ENCODE results near the gene LRRFIP1. TPM values are rescaled to one million over a fixed set of nuclear protein-coding genes. Genes with fewer than 3 reads are reported as not detected.

Gene LRRFIP1
- total and polyA plus RNA-seq, 2 donors (not counting 3 experiments of a cell fraction or from before 2014, with no cell fraction given) = 39.2 to 179 TPM

GRCh38 chr2:237749002-237749401 lies 121.6 kb downstream of the LRRFIP1 start:
- TF ChIP-seq POLR2A (IDR thresholded peaks at IDR 0.05; ENCODE audit: low read depth, low read length) (no peak), EZH2 (IDR thresholded peaks at IDR 0.05; ENCODE audit: borderline replicate concordance, low read depth, low read length, severe bottlenecking) (no peak), MYC (IDR thresholded peaks at IDR 0.05; ENCODE audit: low read depth, low read length) (no peak), JUN (IDR thresholded peaks at IDR 0.05; ENCODE audit: borderline replicate concordance, insufficient read depth, insufficient read length, low read depth) (no peak), FOS (IDR thresholded peaks at IDR 0.05; ENCODE audit: borderline replicate concordance, insufficient read depth, low read length) (no peak), MAX (IDR thresholded peaks at IDR 0.05; ENCODE audit: insufficient read depth, insufficient read length) (no peak), GATA2 (IDR thresholded peaks at IDR 0.05; ENCODE audit: insufficient read depth, insufficient read length, low read depth, low read length) (no peak), POLR2AphosphoS5 (IDR thresholded peaks at IDR 0.05; ENCODE audit: insufficient read depth, low read depth, low read length) (no peak), CTCF (IDR thresholded peaks at IDR 0.05; ENCODE audit: extremely low read depth in 1 of 2, insufficient read depth in 1 of 2, low read depth in 1 of 2, low read length in 2 of 2) (no peak)
- Histone ChIP-seq H2AFZ (ENCODE audit: low read depth, low read length) (no peak overlapping the region), H3K9me1 (replicated peaks; ENCODE audit: control insufficient read depth, extremely low read depth, insufficient read depth, low read length) (no peaks in the 10 kb centered on the region), H4K20me1 (replicated peaks; ENCODE audit: control insufficient read depth, extremely low read depth, insufficient read depth, low read length) (no peaks in the 10 kb centered on the region), H3K27ac (ENCODE audit: insufficient read depth, low read depth, low read length) (no peak overlapping the region), H3K27me3 (ENCODE audit: control insufficient read depth in 2 of 2, insufficient read depth in 2 of 2, low read length in 2 of 2) (no peaks in the 10 kb centered on the region), H3K9ac (replicated peaks; ENCODE audit: extremely low read depth, insufficient read depth, low read length) (no peak overlapping the region), H3K36me3 (ENCODE audit: control insufficient read depth in 2 of 2, extremely low read depth in 1 of 2, insufficient read depth in 2 of 2, low read length in 2 of 2) (peaks cover 15 to 32% of the 10 kb centered on the region in 2 experiments), H3K4me1 (ENCODE audit: control insufficient read depth, extremely low read depth, insufficient read depth, low read length) (peaks cover 12% of the 10 kb centered on the region), H3K4me3 (replicated peaks in 1 of 3; ENCODE audit: insufficient read depth in 1 of 3, low read depth in 1 of 3, low read length in 3 of 3) (no peak overlapping the region), H3K79me2 (ENCODE audit: control insufficient read depth, insufficient read depth, low read length) (peaks cover 22% of the 10 kb centered on the region), H3K4me2 (ENCODE audit: insufficient read depth, low read length) (no peak overlapping the region), H3K9me3 (replicated peaks; ENCODE audit: control insufficient read depth, insufficient read depth, low read length) (no peaks in the 10 kb centered on the region)
- DNase-seq (ENCODE audit: low read depth, low spot score) = no peak
- no TSS peak for BruUV-seq (replicated peaks)
- dilution Hi-C loops (cut with MboI; ENCODE audit: extremely low pct_ligation_motif_present, low sequenced_read_pairs) = no loop called here
- ChIA-PET POLR2A (no interaction called here), CTCF (no interaction called here)
- no peak for FAIRE-seq
- intact Hi-C loops (cut with micrococcal nuclease) = no loop called here

Data from endothelial cell of umbilical vein (primary cell).